Measurements from ENCODE around the gene CALML3. TPM values are rescaled to one million over a fixed set of nuclear protein-coding genes. Genes with fewer than 3 reads are reported as not detected.

The CALML3 gene
- total RNA-seq, 1 donor from 2014 or later, result not detected

DNA sequence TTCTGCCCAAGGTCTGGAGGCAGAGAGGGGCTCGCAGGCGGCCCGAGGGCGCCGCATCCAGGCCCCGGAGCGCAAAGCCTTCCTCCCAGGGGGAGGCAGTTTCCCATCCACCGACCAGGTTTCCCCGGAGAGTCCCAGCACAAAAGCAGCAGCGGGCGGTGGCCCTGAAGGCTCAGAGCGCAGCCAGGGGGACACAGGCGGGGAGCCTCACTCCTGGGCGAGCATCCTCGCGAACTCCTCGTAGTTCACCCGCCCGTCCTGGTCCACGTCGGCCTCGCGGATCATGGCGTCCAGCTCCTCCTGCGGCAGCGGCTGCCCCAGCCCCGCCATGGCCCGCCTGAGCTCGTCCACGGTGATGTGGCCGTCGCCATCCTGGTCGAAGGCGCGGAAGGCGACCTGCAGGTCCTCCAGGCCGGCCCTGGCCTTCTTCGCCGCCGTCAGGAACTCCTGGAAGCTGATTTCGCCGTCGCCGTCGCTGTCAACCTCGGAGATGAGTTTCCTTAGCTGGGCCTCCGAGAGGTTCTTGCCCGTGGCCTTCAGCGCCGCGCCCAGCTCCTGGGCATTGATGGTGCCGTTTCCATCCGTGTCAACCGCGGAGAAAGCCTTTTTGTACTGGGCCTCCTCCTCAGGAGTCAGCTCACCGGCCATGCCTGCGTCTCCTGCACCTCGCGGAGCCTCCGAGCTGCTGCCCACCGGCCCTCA, 25.8 kb upstream of the CALML3 start:
- H3K9me3 ChIP-seq (ENCODE audit: low read depth), result no peaks in the 10 kb centered on the region
- no peak for DNase-seq (ENCODE audit: low spot score)
- H2AFZ ChIP-seq (replicated peaks), result no peak overlapping the region
- H3K4me2 ChIP-seq, result no peak overlapping the region
- H3F3A ChIP-seq (ENCODE audit: low read depth), result no peaks in the 10 kb centered on the region
- H3K4me3 ChIP-seq, result no peak overlapping the region
- Mint-ChIP-seq H3K4me1 (peaks cover 12% of the 10 kb centered on the region), H3K9me3 (no peaks in the 10 kb centered on the region), H3K36me3 (no peaks in the 10 kb centered on the region), H3K4me3 (no peak overlapping the region), H3K27ac (no peak overlapping the region), H3K27me3 (ENCODE audit: insufficient read depth, low read depth) (peaks cover 13% of the 10 kb centered on the region)
- H3K4me1 ChIP-seq, result no peaks in the 10 kb centered on the region
- H3K36me3 ChIP-seq, result no peaks in the 10 kb centered on the region
- H3K79me2 ChIP-seq (ENCODE audit: low read depth), result no peaks in the 10 kb centered on the region
- no peaks in the 10 kb centered on the region for H3K27me3 ChIP-seq
- no peak for TF ChIP-seq EZH2 (IDR thresholded peaks at IDR 0.05)
- no peak for TF ChIP-seq EZH2phosphoT487 (IDR thresholded peaks at IDR 0.05)
- TF ChIP-seq, protein P1, sequence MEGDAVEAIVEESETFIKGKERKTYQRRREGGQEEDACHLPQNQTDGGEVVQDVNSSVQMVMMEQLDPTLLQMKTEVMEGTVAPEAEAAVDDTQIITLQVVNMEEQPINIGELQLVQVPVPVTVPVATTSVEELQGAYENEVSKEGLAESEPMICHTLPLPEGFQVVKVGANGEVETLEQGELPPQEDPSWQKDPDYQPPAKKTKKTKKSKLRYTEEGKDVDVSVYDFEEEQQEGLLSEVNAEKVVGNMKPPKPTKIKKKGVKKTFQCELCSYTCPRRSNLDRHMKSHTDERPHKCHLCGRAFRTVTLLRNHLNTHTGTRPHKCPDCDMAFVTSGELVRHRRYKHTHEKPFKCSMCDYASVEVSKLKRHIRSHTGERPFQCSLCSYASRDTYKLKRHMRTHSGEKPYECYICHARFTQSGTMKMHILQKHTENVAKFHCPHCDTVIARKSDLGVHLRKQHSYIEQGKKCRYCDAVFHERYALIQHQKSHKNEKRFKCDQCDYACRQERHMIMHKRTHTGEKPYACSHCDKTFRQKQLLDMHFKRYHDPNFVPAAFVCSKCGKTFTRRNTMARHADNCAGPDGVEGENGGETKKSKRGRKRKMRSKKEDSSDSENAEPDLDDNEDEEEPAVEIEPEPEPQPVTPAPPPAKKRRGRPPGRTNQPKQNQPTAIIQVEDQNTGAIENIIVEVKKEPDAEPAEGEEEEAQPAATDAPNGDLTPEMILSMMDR (IDR thresholded peaks at IDR 0.05), result no peak
- no peak overlapping the region for H3K27ac ChIP-seq
- no peaks in the 10 kb centered on the region for H4K20me1 ChIP-seq (ENCODE audit: low read depth)
- no peak overlapping the region for H3K9ac ChIP-seq

- Histone ChIP-seq H2AFZ (replicated peaks) (no peak within 1 kb of the TSS), H3K9me3 (ENCODE audit: low read depth) (no peaks in the 10 kb centered on the region), H3K27ac (no peak within 1 kb of the TSS), H3K4me2 (no peak within 1 kb of the TSS), H3K27me3 (no peaks in the 10 kb centered on the region), H3K9ac (no peak within 1 kb of the TSS), H4K20me1 (ENCODE audit: low read depth) (no peaks in the 10 kb centered on the region), H3F3A (ENCODE audit: low read depth) (no peaks in the 10 kb centered on the region), H3K4me1 (no peaks in the 10 kb centered on the region), H3K4me3 (no peak within 1 kb of the TSS), H3K79me2 (ENCODE audit: low read depth) (no peaks in the 10 kb centered on the region), H3K36me3 (no peaks in the 10 kb centered on the region)
- no peak for DNase-seq (ENCODE audit: low spot score)
- no peak within 1 kb of the TSS for H3K4me3 Mint-ChIP-seq
- TF ChIP-seq, protein P1 (IDR thresholded peaks at IDR 0.05), result no peak
- TF ChIP-seq EZH2 (IDR thresholded peaks at IDR 0.05) (no peak), EZH2phosphoT487 (IDR thresholded peaks at IDR 0.05) (no peak)
- no peaks in the 10 kb centered on the region for H3K9me3 Mint-ChIP-seq
- H3K36me3 Mint-ChIP-seq, result no peaks in the 10 kb centered on the region
- H3K27me3 Mint-ChIP-seq (ENCODE audit: insufficient read depth, low read depth), result peaks cover 12% of the 10 kb centered on the region
- peaks cover 12% of the 10 kb centered on the region for H3K4me1 Mint-ChIP-seq
- H3K27ac Mint-ChIP-seq, result peak within 1 kb of the TSS; percentile 27
These were observed 25.1 kb upstream of the CALML3 start, which contains the start of gene CALML5 for GRCh38 chr10:5499493-5500140. Gene CALML5, minus strand, starts transcription at chr10:5499570. Its CDS starts 132 bp downstream, at chr10:5499438.

DNA sequence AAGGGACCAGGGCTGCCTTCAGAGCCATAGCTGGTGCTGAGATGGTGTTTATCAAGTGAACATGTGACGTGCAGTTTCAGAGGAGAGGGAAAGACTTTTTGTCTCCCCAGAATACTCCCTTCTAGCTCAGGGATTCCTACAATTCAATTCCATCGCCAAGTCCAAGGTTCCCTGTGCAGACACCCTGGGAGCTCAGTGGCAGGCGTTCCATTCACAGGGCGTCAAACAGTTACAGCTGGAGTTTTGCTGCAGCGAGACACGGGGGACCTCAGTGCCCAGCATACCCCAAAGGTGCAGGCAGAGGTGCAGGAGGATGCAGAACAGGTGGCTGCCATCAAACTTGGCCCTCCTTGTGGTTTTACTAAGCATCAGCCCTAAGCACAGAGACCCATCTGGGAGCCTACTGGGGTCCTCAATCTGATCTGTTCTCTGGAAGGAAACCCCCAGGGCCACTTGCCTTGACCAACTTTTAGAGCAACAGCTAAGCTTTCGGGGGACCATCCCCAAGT, 24.5 kb upstream of the CALML3 start:
- H3K4me1 Mint-ChIP-seq, result peaks cover 12% of the 10 kb centered on the region
- peak overlapping the region; percentile 27 for H3K27ac Mint-ChIP-seq
- no peak overlapping the region for H3K27ac ChIP-seq
- no peaks in the 10 kb centered on the region for H3F3A ChIP-seq (ENCODE audit: low read depth)
- no peaks in the 10 kb centered on the region for H3K36me3 ChIP-seq
- no peak for DNase-seq (ENCODE audit: low spot score)
- TF ChIP-seq, protein P1 (IDR thresholded peaks at IDR 0.05), result no peak
- TF ChIP-seq EZH2 (IDR thresholded peaks at IDR 0.05) (no peak), EZH2phosphoT487 (IDR thresholded peaks at IDR 0.05) (no peak)
- H3K9me3 Mint-ChIP-seq, result peaks cover 1% of the 10 kb centered on the region
- H3K79me2 ChIP-seq (ENCODE audit: low read depth), result no peaks in the 10 kb centered on the region
- no peaks in the 10 kb centered on the region for H3K36me3 Mint-ChIP-seq
- no peak overlapping the region for H3K4me3 ChIP-seq
- H4K20me1 ChIP-seq (ENCODE audit: low read depth), result no peaks in the 10 kb centered on the region
- no peak overlapping the region for H3K4me2 ChIP-seq
- no peak overlapping the region for H3K4me3 Mint-ChIP-seq
- no peak overlapping the region for H3K9ac ChIP-seq
- H3K27me3 ChIP-seq, result no peaks in the 10 kb centered on the region
- H3K27me3 Mint-ChIP-seq (ENCODE audit: insufficient read depth, low read depth), result peaks cover 12% of the 10 kb centered on the region
- H3K9me3 ChIP-seq (ENCODE audit: low read depth), result no peaks in the 10 kb centered on the region
- no peak overlapping the region for H2AFZ ChIP-seq (replicated peaks)
- no peaks in the 10 kb centered on the region for H3K4me1 ChIP-seq
